Neural progenitor cell (in vitro differentiated cells): ENCODE data around the gene SSH3.

ENCODE experiments used
- EZH2 ChIP-seq: fragments of 200-600 bp; sonication (generic); IDR thresholded peaks from 2 replicates; pipeline ENCODE4 v1.6.1; 2017; ENCODE audit warnings: antibody characterized with exemption, mild to moderate bottlenecking, moderate library complexity
- TF ChIP-seq, protein P1 (sequence below): fragments of 200-600 bp; sonication (generic); IDR thresholded peaks from 2 replicates; pipeline ENCODE4 v1.5.1; 2017; ENCODE audit warnings: antibody characterized with exemption, mild to moderate bottlenecking

DNA sequence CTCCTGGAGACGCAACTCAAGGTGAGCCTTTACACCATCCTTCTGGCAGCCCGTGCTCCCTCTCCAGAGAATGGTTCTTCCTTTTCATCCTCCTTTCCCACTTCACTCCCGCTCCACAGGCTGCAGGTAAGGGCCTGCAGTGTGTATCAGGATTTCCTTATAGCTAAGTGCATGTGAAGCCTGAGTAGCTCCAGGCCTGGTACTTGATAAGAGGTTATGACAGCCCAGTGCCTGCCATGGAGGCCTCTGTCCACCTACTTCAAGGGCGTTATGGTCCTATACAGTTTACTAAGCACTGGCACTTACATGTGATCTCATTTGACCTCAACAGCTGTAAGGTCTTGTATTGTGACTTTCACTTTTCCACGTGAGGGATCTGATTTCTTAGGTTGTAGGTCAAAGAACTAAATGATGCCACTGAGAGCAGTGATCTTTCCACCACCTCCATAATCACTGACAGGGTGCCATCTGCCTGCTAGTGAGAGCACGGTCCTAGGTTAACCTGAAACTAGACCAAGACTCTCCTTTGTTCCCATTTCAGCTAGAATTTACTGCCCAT is 18.1 kb downstream of the SSH3 start:
- TF ChIP-seq, protein P1, sequence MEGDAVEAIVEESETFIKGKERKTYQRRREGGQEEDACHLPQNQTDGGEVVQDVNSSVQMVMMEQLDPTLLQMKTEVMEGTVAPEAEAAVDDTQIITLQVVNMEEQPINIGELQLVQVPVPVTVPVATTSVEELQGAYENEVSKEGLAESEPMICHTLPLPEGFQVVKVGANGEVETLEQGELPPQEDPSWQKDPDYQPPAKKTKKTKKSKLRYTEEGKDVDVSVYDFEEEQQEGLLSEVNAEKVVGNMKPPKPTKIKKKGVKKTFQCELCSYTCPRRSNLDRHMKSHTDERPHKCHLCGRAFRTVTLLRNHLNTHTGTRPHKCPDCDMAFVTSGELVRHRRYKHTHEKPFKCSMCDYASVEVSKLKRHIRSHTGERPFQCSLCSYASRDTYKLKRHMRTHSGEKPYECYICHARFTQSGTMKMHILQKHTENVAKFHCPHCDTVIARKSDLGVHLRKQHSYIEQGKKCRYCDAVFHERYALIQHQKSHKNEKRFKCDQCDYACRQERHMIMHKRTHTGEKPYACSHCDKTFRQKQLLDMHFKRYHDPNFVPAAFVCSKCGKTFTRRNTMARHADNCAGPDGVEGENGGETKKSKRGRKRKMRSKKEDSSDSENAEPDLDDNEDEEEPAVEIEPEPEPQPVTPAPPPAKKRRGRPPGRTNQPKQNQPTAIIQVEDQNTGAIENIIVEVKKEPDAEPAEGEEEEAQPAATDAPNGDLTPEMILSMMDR, result no peak
- no peak for TF ChIP-seq EZH2
